ENCODE results near the gene STARD13. TPM values are rescaled to one million over a fixed set of nuclear protein-coding genes. Genes with fewer than 3 reads are reported as not detected.

STARD13 gene
- total RNA-seq, 2 donors from 2014 or later: 27.4 to 31.1 TPM

GRCh38 chr13:33110713-33111413 lies 174.7 kb downstream of the STARD13 start:
- Histone ChIP-seq H3K9me3 (no peaks in the 10 kb centered on the region), H3K4me1 (replicated peaks) (peaks cover 25% of the 10 kb centered on the region), H3K4me3 (no peak overlapping the region), H3K36me3 (no peaks in the 10 kb centered on the region), H3K27me3 (replicated peaks; ENCODE audit: insufficient read depth) (no peaks in the 10 kb centered on the region), H3K27ac (peak overlapping the region; percentile 62 to 65)
- WGBS: 28% methylated on average over 14 of the region's 14 CpGs
- no peak for DNase-seq (ENCODE audit: low spot score)
- intact Hi-C loops (cut with DNase I): no loop called here
- no peak for TF ChIP-seq POLR2AphosphoS5 (IDR thresholded peaks at IDR 0.05)
- TF ChIP-seq POLR2A (IDR thresholded peaks at IDR 0.05): no peak
- TF ChIP-seq, protein P1, sequence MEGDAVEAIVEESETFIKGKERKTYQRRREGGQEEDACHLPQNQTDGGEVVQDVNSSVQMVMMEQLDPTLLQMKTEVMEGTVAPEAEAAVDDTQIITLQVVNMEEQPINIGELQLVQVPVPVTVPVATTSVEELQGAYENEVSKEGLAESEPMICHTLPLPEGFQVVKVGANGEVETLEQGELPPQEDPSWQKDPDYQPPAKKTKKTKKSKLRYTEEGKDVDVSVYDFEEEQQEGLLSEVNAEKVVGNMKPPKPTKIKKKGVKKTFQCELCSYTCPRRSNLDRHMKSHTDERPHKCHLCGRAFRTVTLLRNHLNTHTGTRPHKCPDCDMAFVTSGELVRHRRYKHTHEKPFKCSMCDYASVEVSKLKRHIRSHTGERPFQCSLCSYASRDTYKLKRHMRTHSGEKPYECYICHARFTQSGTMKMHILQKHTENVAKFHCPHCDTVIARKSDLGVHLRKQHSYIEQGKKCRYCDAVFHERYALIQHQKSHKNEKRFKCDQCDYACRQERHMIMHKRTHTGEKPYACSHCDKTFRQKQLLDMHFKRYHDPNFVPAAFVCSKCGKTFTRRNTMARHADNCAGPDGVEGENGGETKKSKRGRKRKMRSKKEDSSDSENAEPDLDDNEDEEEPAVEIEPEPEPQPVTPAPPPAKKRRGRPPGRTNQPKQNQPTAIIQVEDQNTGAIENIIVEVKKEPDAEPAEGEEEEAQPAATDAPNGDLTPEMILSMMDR (IDR thresholded peaks at IDR 0.05): no peak

GRCh38 chr13:33110386-33110712 lies 175.2 kb downstream of the STARD13 start:
- no peak for TF ChIP-seq POLR2A (IDR thresholded peaks at IDR 0.05)
- no peak for TF ChIP-seq POLR2AphosphoS5 (IDR thresholded peaks at IDR 0.05)
- TF ChIP-seq, protein P1 (IDR thresholded peaks at IDR 0.05): no peak
- Histone ChIP-seq H3K27ac (peak overlapping the region; percentile 62 to 65), H3K27me3 (replicated peaks; ENCODE audit: insufficient read depth) (no peaks in the 10 kb centered on the region), H3K36me3 (no peaks in the 10 kb centered on the region), H3K4me3 (no peak overlapping the region), H3K9me3 (no peaks in the 10 kb centered on the region), H3K4me1 (replicated peaks) (peaks cover 25% of the 10 kb centered on the region)
- intact Hi-C loops (cut with DNase I): no loop called here
- WGBS: 78% methylated on average over 5 of the region's 5 CpGs
- DNase-seq (ENCODE audit: low spot score): no peak

DNA sequence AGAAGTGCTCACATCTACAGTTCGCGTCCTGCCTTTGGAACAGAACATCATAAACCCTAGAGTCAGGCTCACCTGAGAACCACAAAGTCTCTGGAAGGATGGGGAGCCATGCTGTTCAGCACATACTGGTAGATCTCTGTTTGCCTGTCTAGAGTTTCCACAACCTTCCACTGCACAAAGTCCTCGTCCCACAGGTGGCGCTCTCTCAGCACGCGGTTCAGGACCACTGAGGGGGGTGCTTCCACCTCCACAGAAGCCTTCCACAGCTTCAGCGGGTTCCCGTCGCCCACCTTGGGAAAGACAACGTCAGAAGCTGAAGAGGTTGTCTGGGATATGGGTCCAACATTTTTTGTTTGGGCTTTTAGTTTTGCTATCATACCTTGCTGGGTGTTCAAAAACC lies 175.8 kb downstream of the STARD13 start:
- TF ChIP-seq POLR2AphosphoS5 (IDR thresholded peaks at IDR 0.05) (no peak), POLR2A (IDR thresholded peaks at IDR 0.05) (no peak)
- TF ChIP-seq, protein P1 (IDR thresholded peaks at IDR 0.05): no peak
- H3K4me1 ChIP-seq (replicated peaks): peaks cover 25% of the 10 kb centered on the region
- 80% methylated on average over 10 of the region's 10 CpGs for WGBS
- no peak overlapping the region for H3K4me3 ChIP-seq
- intact Hi-C loops (cut with DNase I): loop anchor here (5.0 to 10.0 kb wide), 2 partner anchors 62 to 65 kb away; no protein-coding TSS in a partner anchor
- H3K9me3 ChIP-seq: no peaks in the 10 kb centered on the region
- H3K27ac ChIP-seq: peak overlapping the region in 1 of 2 donors; percentile 65
- no peaks in the 10 kb centered on the region for H3K27me3 ChIP-seq (replicated peaks; ENCODE audit: insufficient read depth)
- no peaks in the 10 kb centered on the region for H3K36me3 ChIP-seq
- no peak for DNase-seq (ENCODE audit: low spot score)

GRCh38 chr13:33109271-33109697 lies 176.3 kb downstream of the STARD13 start:
- peak overlapping the region in 1 of 2 donors; percentile 65 for H3K27ac ChIP-seq

More at GRCh38 chr13:33109271-33109697, 176.3 kb downstream of the STARD13 start:
- 7% methylated on average over 2 of the region's 2 CpGs for WGBS
- no peaks in the 10 kb centered on the region for H3K9me3 ChIP-seq
- intact Hi-C loops (cut with DNase I): loop anchor here (5.0 to 10.0 kb wide), 2 partner anchors 63 to 64 kb away; no protein-coding TSS in a partner anchor
- no peaks in the 10 kb centered on the region for H3K27me3 ChIP-seq (replicated peaks; ENCODE audit: insufficient read depth)
- no peaks in the 10 kb centered on the region for H3K36me3 ChIP-seq
- no peak for DNase-seq (ENCODE audit: low spot score)
- TF ChIP-seq, protein P1 (IDR thresholded peaks at IDR 0.05): no peak
- TF ChIP-seq POLR2AphosphoS5 (IDR thresholded peaks at IDR 0.05): peak; percentile 26
- H3K4me3 ChIP-seq: no peak overlapping the region
- H3K4me1 ChIP-seq (replicated peaks): peaks cover 23% of the 10 kb centered on the region
